ENCODE data around the gene UMODL1.
"Not testable (repeated sequence)": the region's sequence is repeated elsewhere in the genome, so short reads cannot be mapped to it uniquely, and the experiment has no call there.

UMODL1 gene

DNA sequence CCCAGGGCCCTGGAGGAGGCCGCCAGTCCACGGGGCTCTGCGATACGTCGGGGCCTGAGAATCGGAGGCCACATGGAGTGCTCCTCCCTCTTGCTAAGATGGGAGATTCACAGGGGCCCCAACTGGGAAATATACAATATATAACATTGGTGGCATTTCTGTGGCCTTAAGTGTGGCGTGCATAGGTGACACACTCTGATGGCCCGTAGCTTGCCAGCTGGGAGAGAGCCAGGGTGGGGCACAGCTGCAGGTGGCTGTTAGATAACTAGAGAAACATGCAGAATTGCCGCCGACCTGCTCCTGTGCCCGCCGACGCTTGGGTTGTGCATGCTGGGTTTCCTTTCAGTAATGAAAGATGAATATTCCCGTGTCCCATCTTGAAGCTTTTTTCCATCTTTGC is 30.1 kb downstream of the UMODL1 start:
- DNase-seq, result no peak

DNA sequence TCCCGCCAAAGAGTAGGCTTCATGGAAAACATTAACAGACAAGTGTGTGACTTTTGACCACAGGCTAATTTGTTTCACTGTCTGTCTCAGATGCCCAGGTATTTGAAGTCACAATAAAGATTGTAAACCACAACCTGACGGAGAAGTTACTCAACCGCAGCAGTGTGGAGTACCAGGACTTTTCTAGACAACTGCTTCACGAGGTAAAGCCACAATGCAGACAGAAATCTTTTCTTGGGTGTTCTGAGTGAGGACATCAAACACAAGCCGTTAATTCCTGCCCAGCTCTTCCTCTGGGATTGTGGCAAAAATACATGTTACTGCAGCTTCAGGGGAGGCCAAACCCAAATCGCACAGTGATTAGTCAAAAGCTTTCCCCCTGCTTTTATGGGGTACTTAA is 31.0 kb downstream of the UMODL1 start:
- no peak for DNase-seq

DNA sequence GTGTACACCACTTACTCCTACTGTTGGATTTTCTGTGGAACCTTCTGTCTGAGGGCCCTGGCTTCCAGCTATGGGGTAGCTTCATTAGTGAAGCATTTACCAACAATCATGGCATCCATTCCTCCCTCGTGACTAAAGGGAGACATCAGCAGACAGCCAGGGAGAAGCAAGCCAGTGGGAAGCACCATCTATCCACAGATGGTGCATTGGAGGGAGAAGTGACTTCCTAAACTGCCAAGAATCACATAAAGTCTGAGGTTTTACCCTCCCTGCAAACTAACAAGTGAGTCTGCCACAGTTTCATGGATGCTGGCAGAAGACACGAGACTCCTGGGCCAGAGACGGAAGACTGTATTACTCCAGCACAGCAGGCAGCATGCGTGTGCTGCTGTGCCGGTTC is 31.4 kb downstream of the UMODL1 start:
- DNase-seq, result no peak

DNA sequence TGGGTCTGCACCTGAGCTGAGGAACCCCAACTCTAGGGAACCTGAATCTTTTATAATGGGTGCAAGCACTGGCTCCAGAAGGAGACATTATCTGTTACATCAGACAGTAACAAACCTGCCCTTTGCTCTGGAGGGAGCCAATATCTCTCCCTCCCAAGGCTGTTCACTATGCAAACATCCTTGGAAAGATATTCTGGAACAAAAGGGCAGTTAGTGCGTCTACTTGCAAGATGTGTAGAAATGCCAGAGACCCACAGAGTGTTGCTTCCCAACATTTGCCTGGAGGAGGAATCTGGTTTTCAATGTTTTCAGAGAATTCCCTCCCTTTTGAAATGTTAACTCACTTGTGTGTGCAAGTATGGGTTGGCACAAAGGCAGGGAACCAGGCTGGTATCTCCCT is 31.9 kb downstream of the UMODL1 start:
- DNase-seq, result no peak

DNA sequence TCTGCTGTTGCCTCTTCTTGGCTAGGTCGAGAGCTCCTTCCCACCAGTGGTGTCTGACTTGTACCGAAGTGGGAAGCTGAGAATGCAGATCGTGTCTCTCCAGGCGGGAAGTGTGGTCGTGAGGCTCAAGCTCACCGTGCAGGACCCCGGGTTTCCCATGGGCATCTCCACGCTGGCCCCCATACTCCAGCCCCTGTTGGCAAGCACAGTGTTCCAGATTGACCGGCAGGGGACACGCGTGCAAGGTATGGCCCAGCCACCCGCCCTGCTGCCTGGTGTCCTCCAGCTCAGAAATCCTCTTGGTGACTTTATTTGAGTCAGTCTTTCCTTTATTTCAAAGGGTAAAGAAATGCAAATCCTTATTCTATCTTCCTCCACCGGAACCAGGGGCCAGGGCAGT is 32.7 kb downstream of the UMODL1 start:
- DNase-seq, result no peak

DNA sequence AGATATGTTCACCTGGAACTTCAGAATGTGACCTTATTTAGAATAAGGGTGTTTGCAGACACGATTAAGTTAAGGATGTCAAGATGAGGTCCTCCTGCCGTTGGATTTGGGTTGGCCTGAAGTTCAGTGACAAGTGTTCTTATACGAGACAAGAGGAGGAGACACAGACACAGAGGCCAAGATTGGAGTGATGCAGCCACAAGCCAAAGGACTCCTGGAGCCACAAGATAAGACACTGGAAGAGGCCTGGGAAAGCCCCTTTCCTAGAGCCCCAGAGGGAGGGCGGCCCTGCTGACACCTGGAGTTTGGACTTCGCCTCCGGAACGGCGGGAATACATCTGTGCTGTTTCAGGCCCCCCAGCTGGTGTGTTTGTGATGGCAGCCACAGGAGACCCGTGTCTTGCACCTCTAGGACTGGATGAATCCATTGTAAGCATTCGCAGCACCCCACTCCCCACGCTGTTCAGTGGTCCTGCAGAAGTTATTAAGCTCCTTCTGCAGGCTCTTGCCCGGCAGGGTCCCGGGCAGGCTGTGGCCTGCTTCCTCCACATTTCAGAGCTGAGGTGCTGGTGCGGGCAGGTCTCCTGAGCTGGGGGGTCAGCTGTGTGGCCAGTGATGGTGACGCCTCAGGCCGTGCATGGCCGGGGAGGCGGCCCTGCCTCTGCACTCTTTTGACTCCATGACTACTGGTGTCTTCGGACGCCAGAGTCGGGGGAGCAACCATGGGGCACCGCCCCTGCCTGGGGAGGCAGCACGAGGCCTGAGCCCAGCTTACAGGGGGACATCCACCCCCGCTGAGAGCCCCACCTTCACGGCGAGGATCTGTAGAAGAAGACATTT is 34.6 kb downstream of the UMODL1 start:
- peak; percentile 48 for DNase-seq

DNA sequence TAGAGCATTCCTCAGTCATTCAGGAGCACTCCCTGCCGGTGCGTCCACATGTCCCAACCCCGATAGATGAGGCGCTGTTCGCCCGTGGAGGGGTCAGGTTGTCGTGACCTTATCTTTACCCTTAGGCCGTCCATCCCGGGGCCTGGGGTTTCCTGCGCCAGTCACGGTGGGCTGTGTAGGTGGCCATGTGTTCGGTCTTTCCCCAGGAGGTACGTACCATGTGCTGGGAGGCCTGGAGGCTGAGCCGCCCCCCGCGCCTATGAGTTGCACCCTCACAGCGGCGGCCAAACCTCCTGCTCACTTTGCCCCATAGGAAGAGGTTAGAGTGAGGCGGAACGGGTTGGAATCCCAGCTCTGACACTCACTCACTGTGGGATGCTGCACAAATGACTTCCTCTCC is 35.3 kb downstream of the UMODL1 start:
- DNase-seq, result no peak

DNA sequence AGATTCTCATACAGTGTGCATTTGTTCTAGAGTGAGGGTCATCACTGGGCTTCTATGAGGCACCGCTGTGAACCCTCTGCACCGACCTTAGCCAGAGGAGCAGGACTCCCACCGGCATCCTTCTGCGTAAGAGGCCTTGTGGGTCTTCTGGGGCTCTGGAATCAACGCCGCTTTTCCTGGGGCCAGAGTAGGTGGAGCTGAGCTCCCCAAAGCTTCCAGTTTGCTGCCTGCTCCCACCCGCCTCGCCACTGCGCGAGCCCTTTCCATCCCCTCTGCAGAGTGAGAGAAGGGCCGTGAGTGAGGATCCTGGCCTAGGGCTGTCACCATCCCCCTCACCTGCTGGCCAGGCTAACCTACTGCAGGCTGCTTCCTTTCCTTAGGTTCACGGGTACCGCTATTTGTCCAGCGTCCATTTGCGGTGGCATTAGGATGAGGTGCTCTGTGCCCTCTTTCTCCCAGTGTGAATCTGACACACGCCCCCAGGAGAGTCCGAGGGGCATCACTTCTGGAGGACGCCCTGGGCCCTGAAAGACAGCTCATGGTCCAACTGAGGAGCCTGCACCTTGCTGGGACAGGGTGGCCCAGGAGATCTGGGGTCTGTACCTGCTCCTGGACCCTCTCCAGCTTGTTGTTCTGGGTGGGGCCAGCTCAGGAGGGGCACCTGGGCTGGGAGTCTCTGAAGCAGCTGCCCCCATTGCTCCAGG is 36.2 kb downstream of the UMODL1 start:
- no peak for DNase-seq

DNA sequence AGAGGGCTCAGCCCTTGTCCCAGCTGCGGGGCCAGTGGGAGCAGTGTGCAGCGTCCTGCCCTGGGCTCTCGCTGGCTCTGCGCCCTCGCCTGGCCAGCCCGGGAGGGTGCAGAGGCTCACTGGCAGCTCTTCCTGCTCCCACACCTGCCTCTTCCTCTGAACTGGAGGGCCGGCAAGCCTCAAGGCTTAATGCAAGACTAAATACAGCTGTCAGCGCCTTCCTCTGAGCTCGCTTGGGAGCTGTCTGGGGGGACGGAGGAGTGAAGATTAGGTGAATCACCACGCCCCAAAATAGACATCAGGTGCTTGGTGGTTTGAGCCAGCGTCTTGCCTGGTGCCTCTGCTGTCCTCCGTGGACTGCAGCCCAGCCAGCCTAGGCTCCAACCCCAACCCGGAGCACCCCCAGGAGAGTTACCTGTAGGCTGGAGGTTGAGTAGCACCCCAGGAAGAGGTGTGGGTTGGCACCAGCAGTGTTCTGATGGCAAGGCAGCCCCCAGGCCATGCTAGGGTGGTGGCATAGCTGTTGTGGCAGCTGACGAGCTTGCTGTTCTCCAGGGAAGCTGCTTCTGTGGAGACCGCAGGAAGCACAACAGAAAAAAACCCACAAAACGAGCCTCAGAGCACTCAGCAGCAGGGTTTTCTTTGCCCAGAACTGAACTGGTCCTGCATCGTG is 36.9 kb downstream of the UMODL1 start:
- DNase-seq, result peak; percentile 26

DNA sequence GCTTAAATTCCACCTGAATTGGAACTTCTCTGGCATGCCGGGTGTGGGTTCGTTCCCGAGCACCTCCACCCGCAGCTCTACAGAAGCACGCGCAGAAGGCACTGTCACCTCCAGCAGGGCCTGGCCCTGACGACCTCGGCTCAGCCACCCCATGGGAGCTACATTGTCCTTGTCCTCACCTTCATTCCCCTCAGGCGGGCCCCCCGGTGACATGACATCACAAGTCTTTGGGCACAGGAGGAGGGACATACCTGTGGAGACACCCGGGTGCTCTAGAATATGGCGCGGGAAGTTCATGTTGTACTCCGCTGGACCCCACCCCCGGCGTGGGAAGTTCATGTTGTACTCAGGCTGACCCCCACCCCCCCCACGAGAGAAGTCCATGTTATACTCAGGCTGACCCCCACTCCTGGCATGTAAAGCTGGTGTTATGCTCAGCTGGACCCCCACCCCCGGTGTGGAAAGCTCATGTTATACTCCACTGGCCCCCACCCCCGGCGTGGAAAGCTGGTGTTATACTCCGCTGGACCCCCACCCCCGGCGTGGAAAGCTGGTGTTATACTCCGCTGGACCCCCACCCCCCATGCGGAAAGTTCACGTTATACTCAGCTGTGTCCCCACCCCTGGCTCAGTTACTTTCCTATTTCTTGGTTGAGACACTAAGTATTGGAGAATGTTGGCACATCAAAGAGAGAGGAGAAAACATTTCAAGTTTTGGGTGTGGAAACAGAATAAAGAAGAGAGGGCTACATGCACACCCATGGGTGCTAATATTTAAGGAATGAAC is 37.6 kb downstream of the UMODL1 start:
- DNase-seq, result no peak

DNA sequence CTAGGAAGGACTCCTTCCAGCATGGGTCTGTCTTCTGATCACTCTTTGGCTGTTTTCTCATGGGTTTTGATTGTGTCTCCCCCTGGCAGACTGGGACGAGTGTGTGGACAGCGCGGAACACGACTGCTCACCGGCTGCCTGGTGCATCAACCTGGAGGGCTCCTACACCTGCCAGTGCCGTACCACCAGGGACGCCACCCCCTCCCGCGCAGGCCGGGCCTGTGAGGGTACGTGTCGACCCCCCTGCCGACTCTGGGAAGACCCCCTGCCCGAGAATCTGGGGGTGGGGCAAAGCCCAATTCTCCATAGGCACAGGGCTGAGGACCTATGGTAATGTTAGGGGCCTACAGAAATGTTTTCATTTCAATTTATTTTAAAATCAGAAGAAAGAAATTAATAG is 38.4 kb downstream of the UMODL1 start:
- no peak for DNase-seq

DNA sequence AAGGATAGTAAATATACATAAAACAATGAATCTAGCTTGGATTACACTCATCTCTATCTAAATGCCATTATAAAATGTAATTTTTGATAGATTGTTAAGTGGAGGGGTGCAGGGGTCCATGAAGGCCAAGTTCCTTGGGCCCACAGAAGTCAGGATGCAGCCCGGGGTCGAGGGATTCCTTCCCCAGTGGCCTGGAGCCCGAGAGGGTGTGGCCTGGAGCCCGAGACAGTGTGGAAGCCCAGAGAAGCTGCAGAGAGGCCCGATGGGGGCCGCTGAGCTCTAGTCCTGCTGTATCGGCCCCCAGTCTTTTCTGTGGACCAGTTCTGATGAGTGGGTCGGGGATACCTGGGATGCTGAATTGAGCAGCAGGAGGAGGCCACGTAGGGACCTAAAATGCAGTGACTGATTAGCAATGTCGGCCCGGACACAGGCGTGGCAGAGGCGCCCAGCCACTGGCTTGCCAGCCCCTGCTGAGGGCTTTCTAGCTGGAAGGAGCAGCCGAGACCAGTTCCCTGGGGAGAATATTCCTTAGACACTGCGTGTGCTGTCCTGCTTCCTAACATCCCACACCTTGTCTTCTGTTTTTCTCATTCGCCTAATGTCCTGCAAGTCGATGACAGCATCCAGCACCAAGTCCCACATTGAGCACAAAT is 38.9 kb downstream of the UMODL1 start:
- DNase-seq, result no peak

DNA sequence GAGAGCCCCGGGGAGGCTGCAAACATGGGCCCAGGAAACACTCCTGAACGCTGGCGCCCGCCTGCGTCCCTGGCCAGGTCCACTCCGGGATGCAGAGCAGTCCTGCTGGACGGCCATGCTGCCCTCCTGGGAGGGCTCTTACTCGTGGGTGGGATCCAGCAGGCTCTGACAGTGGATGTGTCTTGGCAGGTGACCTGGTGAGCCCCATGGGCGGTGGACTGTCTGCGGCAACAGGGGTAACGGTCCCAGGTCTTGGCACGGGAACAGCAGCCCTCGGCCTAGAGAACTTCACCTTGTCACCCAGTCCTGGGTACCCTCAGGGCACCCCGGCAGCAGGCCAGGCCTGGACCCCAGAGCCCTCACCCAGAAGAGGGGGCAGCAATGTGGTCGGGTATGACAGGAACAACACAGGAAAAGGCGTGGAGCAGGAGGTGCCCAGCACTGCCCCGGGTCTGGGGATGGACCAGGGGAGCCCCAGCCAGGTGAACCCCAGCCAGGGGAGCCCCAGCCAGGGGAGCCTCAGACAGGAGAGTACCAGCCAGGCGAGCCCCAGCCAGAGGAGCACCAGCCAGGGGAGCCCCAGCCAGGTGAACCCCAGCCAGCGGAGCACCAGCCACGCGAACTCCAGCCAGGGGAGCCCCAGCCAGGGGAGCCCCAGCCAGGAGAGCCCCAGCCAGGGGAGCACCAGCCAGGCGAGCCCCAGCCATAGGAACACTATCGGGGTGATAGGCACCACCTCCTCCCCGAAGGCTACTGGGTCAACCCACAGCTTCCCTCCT is 39.8 kb downstream of the UMODL1 start:
- no peak for DNase-seq

DNA sequence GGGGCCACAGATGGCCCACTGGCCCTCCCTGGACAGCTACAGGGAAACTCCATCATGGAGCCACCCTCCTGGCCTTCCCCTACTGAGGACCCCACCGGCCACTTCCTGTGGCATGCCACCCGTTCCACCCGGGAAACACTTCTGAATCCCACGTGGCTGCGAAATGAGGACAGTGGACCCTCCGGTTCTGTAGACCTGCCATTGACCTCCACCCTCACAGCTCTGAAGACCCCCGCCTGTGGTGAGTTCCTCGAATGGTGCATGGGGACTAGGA is 40.3 kb downstream of the UMODL1 start:
- DNase-seq, result no peak

DNA sequence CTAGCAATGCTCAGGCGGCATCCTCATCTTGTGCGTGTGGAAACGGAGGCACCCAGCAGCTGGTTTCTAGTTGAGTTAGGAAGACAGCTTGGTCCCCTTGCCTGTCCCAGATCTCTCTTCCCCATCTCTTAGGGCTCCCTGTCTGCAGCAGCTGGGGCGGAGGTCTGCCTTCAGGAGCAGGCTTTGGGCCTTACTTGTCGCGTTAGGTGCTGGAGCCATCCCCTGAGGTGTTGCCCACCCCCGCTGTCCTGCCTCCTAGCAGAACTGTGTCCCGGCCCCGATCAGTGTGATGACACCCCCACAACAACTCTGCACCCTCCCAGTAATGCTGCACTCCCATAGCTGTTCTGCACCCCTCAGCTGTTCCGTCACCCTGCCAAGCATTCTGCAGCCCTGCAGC is 40.7 kb downstream of the UMODL1 start:
- no peak for DNase-seq

DNA sequence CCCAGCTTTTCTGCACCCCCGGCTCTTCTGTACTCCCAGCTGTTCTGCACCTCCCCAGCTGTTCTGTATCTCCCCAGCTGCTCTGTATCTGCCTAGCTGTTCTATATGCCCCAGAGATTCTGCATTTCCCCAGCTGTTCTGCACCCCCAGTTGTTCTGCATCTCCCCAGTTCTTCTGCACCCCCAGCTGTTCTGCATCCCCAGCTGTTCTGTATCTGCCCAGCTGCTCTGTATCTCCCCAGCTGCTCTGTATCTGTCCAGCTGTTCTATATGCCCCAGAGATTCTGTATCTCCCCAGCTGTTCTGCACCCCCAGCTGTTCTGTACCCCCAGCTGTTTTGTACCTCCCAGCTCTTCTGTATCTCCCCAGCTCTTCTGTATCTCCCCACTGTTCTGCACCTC is 41.1 kb downstream of the UMODL1 start:
- DNase-seq, result no peak

DNA sequence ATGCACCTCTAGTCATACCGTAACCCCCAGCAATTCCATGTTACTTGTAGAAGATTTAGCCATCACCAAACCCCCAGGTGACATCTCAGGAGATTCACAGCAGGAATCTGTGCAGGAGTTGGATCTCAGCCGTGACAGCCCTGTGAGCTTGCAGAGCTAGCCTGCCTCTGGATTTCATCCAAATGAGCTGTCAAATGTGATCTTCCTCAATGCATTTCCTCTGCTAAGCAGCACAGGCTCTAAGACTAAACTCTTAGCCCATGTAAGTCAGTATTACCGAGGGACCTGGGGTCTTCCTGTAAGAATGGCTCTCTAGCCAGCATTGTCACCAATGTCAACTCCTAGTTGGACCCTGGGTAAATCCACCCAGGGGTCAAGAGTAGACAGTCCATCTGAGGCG is 41.7 kb downstream of the UMODL1 start:
- no peak for DNase-seq

DNA sequence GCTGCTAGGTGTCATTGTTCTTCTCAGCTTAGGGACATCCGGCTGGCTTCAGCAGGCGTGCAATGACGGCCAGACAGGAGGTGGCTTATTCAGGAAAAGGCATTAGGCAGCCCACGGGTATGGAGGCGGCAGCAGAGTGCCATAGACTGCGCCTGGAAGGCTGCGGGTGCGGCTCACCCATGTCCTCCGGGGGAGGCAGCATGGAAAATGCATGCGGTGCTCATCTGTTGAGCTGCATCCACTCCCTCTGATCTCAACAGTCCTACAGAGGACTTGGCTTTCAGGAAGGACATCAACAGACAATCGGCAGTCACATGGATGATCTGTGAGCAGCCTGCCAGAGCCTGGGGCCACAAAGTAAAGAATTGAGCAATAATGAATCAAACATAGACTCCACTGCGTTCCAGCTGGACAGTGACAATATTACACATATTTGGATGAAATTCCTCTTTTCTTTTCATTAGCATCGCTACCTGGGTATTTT is 42.9 kb downstream of the UMODL1 start:
- DNase-seq, result peak; percentile 57

DNA sequence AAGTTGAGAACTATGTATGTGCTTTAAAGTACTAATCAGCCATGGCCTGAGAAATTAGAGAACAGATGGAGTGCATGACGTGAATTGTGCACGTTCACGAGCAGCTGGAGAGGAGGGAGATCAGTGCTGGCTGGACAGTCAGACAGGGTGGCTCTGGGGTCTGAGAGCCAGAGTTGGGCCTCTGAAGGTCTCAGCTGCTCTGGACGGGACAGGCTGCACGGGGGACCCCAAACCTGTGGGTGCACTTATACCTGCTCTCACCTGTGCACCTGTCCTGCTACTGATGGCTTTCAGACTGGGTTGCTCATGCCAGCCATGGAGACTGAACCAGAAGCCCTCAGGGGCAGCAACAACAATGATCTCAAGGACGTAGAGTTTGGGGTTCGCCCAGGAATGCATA is 43.5 kb downstream of the UMODL1 start:
- no peak for DNase-seq

DNA sequence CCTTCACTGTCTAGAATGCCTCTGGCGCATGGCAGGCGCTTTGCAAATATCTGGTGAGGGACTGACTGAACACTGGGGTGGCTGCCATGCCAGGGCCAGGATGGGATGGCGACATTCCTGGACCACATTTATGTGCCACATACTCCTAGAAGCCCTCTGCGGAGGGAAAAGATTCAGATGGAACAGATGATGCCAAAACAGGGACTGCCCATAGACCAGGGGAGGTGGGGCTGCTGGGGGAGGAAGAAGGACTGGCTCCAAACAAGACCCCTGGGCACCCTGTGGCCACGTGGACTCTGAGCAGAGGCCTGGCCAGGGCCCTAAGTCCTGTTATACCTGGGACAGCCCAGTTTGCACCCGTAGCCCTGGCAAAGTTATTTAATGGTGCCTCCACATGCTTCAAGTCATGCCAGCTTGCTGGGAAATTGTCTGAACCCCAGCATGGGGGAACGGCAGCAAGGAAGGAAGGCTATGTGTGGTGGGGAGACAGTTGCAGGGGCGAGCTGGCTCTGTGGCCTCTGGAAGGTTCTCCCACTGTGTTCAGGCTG is 44.1 kb downstream of the UMODL1 start:
- DNase-seq, result no peak

DNA sequence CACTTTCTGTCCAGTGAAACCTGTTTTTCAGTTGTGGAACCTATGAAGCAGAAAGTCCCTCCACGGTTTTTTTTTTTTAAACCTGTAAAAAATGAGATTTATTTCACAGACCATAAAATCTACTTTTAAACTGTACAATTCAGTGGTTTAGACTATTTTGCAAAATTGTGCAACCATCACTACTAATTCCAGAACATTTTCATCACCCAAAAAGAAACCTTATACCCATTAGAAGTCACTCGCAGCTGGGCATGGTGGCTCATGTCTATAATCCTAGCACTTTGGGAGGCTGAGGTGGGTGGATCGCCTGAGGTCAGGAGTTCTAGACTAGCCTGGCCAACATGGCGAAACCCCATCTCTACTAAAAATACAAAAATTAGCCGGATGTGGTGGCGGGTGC is 45.4 kb downstream of the UMODL1 start:
- DNase-seq, result not testable (repeated sequence)

Data from OCI-M1 (cell line).